BE2C (cell line): ENCODE data around the gene GTF3C2.
A peak's percentile ranks its signal among the peaks of the same experiment; 100 is the strongest.

Experiments used
- DNase-seq: peaks from one replicate; pipeline ENCODE4 v3.0.0-alpha.2; 2020
- H3K27me3 ChIP-seq: fragments of 250-450 bp; sonication (Bioruptor Pico); 2 replicates; pipeline ENCODE4 v1.5.1; 2020; ENCODE audit warnings: mild to moderate bottlenecking
- H3K36me3 ChIP-seq: fragments of 250-450 bp; sonication (Bioruptor Pico); 2 replicates; pipeline ENCODE4 v1.5.1; 2020; ENCODE audit warnings: mild to moderate bottlenecking
- H3K4me1 ChIP-seq: fragments of 250-450 bp; sonication (Bioruptor Pico); 2 replicates; pipeline ENCODE4 v1.5.1; 2020
- H3K4me3 ChIP-seq: 2 replicates; pipeline ENCODE4 v1.5.1; 2011; ENCODE audit warnings: low read depth, low read length
- H3K9me3 ChIP-seq: fragments of 250-450 bp; sonication (Bioruptor Pico); 2 replicates; pipeline ENCODE4 v1.5.1; 2020
- CTCF ChIP-seq: IDR thresholded peaks from 2 replicates; pipeline ENCODE4 v1.5.1; 2012; ENCODE audit warnings: mild to moderate bottlenecking, low read depth, low read length

Gene GTF3C2

DNA sequence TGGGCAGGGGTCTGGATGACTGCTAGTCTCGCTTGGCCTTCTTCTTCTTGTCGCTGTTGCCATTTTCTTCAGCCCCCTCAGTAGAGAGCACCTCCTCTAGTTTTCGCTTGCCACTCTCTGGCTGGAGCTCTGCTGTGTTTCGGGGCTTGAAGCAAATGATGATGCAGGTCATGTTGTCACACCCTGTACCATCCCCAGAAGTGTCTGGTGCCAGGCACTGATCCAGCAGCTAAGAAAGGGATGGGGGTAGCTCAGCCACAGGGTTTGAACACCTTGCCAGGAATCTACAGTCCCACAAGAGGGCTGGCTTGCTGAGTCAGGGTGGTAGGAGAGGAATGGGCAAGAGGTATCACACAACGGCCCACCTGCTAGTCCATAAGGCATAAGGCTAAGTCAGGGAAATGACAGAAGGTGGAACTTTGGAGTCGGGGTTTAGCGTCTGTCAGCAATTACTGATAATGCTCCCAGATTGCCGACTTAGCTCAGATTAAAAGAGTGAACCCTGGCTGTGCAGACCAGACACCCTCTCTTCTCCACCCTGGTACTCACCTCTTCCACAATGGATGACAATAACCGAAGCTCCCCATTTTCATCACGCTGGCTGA is 25.1 kb upstream of the GTF3C2 start:
- no peaks in the 10 kb centered on the region for H3K9me3 ChIP-seq
- no peaks in the 10 kb centered on the region for H3K4me1 ChIP-seq
- DNase-seq: no peak
- peaks cover 68% of the 10 kb centered on the region for H3K36me3 ChIP-seq
- no peaks in the 10 kb centered on the region for H3K27me3 ChIP-seq
- TF ChIP-seq CTCF: no peak
- H3K4me3 ChIP-seq: peak overlapping the region; percentile 92

GRCh38 chr2:27380626-27381545 is 24.3 kb upstream of the GTF3C2 start, which contains the start of gene ZNF513:
Gene ZNF513 (minus strand): TSS chr2:27380734. CDS start chr2:27380526, 208 bp downstream.
- Histone ChIP-seq H3K4me1 (no peaks in the 10 kb centered on the region), H3K9me3 (no peaks in the 10 kb centered on the region), H3K27me3 (no peaks in the 10 kb centered on the region), H3K4me3 (peak within 1 kb of the TSS; percentile 92), H3K36me3 (peaks cover 70% of the 10 kb centered on the region)
- TF ChIP-seq CTCF: no peak
- DNase-seq: peak; percentile 98

- peaks cover 70% of the 10 kb centered on the region for H3K36me3 ChIP-seq
- no peak for DNase-seq
- peak overlapping the region; percentile 92 for H3K4me3 ChIP-seq
- no peaks in the 10 kb centered on the region for H3K9me3 ChIP-seq
- H3K27me3 ChIP-seq: no peaks in the 10 kb centered on the region
- TF ChIP-seq CTCF: no peak
- H3K4me1 ChIP-seq: no peaks in the 10 kb centered on the region
Observed at GRCh38 chr2:27379836-27380625, 23.5 kb upstream of the GTF3C2 start.

- H3K9me3 ChIP-seq: no peaks in the 10 kb centered on the region
- no peaks in the 10 kb centered on the region for H3K27me3 ChIP-seq
- peaks cover 67% of the 10 kb centered on the region for H3K36me3 ChIP-seq
- no peaks in the 10 kb centered on the region for H3K4me1 ChIP-seq
- no peak for DNase-seq
- H3K4me3 ChIP-seq: peak overlapping the region; percentile 92
- TF ChIP-seq CTCF: no peak
Observed at GRCh38 chr2:27379383-27379835, 22.8 kb upstream of the GTF3C2 start.

DNA sequence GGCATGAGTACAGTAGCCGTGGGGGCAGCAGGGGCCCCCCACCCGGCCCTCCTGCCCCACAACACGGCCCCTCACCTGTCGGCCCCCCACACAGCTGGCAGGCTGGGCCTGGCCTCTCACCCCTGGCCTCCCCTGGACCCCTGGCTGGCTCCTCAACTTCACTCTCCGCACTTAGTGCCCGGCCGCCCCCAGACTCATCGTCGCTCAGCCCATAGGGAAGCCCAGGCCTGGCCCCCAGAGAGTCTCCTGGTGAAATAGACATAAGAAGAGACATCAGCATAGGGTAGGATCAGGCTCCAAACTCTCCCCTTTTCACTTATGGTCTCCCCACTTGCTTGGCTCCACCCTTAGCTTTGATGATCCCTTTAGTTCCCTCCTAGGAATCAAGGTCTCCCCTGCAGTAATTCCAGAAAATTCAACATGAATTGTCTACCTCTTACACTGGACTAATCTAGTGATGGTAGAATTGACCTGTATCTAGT is 22.3 kb upstream of the GTF3C2 start:
- H3K36me3 ChIP-seq: peaks cover 65% of the 10 kb centered on the region
- no peak for TF ChIP-seq CTCF

More for the DNA sequence above, 22.3 kb upstream of the GTF3C2 start:
- Histone ChIP-seq H3K27me3 (no peaks in the 10 kb centered on the region), H3K9me3 (no peaks in the 10 kb centered on the region), H3K4me1 (no peaks in the 10 kb centered on the region), H3K4me3 (peak overlapping the region; percentile 92)
- DNase-seq: no peak
